Cardiac fibroblast (primary cell): ENCODE data around the gene XPO1.

ENCODE experiments used
- DNase-seq, 2 donors: peaks; one replicate each; pipeline versions ENCODE4 v3.0.0 to v3.0.0-alpha.2; 2010; ENCODE audit warnings: low read depth in 2 of 2
- H3K4me3 ChIP-seq, 2 donors: replicated peaks in 1 of 2; 1 replicate in 1 of 2; 2 replicates in 1 of 2; pipeline ENCODE4 v1.5.1; 2011; ENCODE audit warnings: low read depth in 2 of 2, low read length in 2 of 2, mild to moderate bottlenecking in 2 of 2, moderate library complexity in 1 of 2
- TF ChIP-seq, protein P1 (sequence below): IDR thresholded peaks from one replicate; pipeline ENCODE4 v1.5.1; 2011; ENCODE audit warnings: low read depth, mild to moderate bottlenecking, low read length, inconsistent platforms

XPO1 gene

GRCh38 chr2:61566566-61566965 is 28.4 kb upstream of the XPO1 start:
- DNase-seq = no peak
- TF ChIP-seq, protein P1, sequence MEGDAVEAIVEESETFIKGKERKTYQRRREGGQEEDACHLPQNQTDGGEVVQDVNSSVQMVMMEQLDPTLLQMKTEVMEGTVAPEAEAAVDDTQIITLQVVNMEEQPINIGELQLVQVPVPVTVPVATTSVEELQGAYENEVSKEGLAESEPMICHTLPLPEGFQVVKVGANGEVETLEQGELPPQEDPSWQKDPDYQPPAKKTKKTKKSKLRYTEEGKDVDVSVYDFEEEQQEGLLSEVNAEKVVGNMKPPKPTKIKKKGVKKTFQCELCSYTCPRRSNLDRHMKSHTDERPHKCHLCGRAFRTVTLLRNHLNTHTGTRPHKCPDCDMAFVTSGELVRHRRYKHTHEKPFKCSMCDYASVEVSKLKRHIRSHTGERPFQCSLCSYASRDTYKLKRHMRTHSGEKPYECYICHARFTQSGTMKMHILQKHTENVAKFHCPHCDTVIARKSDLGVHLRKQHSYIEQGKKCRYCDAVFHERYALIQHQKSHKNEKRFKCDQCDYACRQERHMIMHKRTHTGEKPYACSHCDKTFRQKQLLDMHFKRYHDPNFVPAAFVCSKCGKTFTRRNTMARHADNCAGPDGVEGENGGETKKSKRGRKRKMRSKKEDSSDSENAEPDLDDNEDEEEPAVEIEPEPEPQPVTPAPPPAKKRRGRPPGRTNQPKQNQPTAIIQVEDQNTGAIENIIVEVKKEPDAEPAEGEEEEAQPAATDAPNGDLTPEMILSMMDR = no peak
- no peak overlapping the region for H3K4me3 ChIP-seq

DNA sequence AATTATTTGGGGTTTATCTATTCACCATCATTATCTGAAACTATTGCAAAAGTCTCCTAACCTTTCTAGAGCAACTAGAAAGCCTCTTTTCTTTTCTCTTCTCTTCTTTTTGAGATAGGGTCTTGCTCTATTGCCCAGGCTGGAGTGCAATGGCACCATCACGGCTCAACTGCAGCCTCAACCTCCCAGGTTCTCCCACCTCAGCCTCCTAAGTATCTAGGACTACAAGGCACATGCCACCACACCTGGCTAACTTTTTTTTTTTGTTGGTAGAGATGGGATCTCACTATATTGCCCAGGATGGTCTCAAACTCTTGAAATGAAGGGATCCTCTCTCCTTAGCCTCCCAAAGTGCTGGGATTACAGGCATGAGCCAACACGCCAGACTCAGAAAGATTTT is 24.5 kb upstream of the XPO1 start:
- TF ChIP-seq, protein P1 = no peak
- H3K4me3 ChIP-seq = no peak overlapping the region
- no peak for DNase-seq

DNA sequence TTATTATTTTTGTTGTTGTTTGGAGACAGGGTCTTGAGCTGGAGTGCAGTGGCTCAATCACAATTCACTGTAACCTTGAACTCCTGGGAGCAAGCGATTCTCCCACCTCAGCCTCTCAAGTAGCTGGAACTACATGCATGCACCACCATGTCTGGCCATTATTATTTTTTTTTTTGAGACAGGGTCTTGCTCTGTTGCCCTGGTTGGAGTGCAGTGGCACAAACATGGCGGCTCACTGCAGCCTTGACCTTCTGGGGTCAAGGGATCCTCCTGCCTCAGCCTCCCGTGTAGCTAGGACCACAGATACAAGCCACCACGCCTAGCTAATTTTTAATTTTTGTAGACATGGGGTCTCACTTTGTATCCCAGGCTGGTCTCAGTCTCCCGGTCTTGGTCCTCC is 20.0 kb upstream of the XPO1 start:
- TF ChIP-seq, protein P1 = no peak
- H3K4me3 ChIP-seq = no peak overlapping the region
- no peak for DNase-seq

- no peak for DNase-seq
- TF ChIP-seq, protein P1 = no peak
- no peak overlapping the region for H3K4me3 ChIP-seq
Observed at GRCh38 chr2:61557381-61557780, 19.2 kb upstream of the XPO1 start.

DNA sequence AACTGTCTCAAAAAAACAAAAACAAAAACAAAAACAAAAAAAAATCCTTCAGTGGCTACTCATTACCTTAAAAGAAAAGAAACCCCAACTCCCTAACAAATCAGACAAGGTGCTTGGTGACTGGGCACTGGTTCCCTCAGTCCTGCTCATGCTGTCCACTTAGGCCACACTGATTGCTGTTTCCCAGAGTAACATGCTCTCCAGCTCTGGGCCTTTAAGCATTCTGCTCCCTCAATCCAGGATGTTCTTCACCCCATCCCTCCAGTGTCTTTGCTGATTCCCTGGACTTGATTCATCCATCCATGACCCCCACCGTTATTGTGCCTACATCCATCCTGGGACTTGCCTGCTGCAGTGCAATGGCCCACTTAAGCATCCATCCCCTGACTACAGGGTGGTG is 16.4 kb upstream of the XPO1 start:
- DNase-seq = no peak
- TF ChIP-seq, protein P1 = no peak
- no peak overlapping the region for H3K4me3 ChIP-seq

DNA sequence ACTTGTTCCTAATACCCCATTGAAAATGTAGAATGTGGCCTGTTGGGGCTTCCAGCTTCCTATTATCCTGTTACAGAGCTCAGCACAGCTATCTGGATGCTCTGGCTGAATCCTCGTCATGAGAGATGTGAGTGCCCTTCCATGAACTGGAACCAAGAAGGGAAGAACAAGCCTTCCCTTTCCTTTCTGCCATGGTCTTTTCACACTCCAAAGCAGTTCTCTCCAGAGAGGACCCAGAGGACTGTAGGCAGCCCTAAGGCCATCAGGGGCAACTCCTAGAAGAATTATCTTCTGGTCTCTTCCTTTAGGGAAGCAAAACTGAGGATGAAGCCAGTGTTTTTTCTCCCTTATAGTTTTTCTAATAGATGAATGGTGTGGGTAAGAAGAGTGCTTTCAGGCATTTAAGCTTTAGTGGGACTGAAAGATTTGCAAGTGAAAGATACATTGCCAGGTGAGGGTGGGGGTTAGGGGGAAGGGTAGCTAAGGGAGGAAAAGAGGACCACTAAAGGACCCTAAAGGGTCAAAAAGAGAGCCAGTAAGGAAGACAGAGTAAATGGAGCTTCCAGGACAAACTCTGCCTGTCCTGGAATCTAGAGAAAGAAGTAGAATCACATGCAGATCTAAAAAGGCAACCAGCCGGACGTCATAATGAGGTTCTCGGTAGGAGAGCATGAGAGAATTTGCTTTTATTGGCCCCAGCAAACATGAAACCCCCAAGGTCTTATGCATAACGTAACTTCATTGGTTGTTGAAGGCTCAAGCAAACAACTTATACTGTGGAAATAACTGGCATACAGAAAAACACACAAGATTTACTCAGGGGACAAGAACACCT is 12.4 kb upstream of the XPO1 start:
- no peak for DNase-seq
- H3K4me3 ChIP-seq = no peak overlapping the region
- TF ChIP-seq, protein P1 = no peak

- H3K4me3 ChIP-seq = no peak overlapping the region
- DNase-seq = no peak
- TF ChIP-seq, protein P1 = no peak
Observed at GRCh38 chr2:61549546-61549945, 11.4 kb upstream of the XPO1 start.
